Psoas muscle (tissue), 8 donors: Measurements from ENCODE around the gene EIF2S2. TPM values are rescaled to one million over a fixed set of nuclear protein-coding genes. Genes with fewer than 3 reads are reported as not detected.
"Not testable (repeated sequence)": the region's sequence is repeated elsewhere in the genome, so short reads cannot be mapped to it uniquely, and the experiment has no call there.

Experiments used
- ATAC-seq, 4 donors: fragments of 200-7000 bp; cut with Tn5 transposase; one replicate each; pipeline ENCODE4 v1.9.1; 2020; ENCODE audit warnings: moderate library complexity in 3 of 4, mild to moderate bottlenecking in 2 of 4
- DNase-seq, 2 donors: peaks; one replicate each; pipeline ENCODE4 v3.0.0-alpha.2; 2020
- H3K27ac ChIP-seq: fragments of 200-600 bp; one replicate; pipeline ENCODE4 v1.8.0; 2022
- H3K27me3 ChIP-seq, 3 donors: fragments of 200-600 bp in 1 of 3; one replicate each; pipeline versions ENCODE4 v1.6.1 to v1.8.0; 2013 to 2022; ENCODE audit warnings: low read length in 2 of 3, mild to moderate bottlenecking in 2 of 3, moderate library complexity in 1 of 3; ENCODE audit not compliant: insufficient read depth in 3 of 3
- H3K36me3 ChIP-seq, 2 donors: fragments of 200-600 bp in 1 of 2; one replicate each; pipeline versions ENCODE4 v1.6.1 to v1.8.0; 2013 to 2022; ENCODE audit warnings: low read depth in 1 of 2, mild to moderate bottlenecking in 1 of 2, moderate library complexity in 1 of 2; ENCODE audit not compliant: insufficient read depth in 1 of 2
- H3K4me1 ChIP-seq: fragments of 200-600 bp; one replicate; pipeline ENCODE4 v1.8.0; 2022
- H3K4me3 ChIP-seq: fragments of 200-600 bp; one replicate; pipeline ENCODE4 v1.8.0; 2022; ENCODE audit warnings: mild to moderate bottlenecking
- H3K9me3 ChIP-seq: fragments of 200-600 bp; one replicate; pipeline ENCODE4 v1.8.0; 2022
- whole genome bisulfite sequencing, 3 donors: extraction: QIAGEN DNeasy Blood & Tissue Kit; methylation state at CpG; one replicate each; pipeline versions ENCODE4 v1.1.6 to v1.1.7; 2013; 5-methylcytosine and 5-hydroxymethylcytosine counted together
- intact Hi-C, 2 donors: fragments of 100-400 bp; cut with DNase I; formaldehyde crosslinking; loops; one replicate each; pipeline versions ENCODE4 v1.11.0 to v1.14.2; 2022
- polyA plus RNA-seq, 3 donors: library from polyadenylated mRNA; stranded (reverse); fragments of 200-250 nt; gene quantifications; one replicate each; pipeline ENCODE4 v1.2.3, GENCODE V29; 2013
- total RNA-seq, 4 donors: library from RNA; stranded (reverse); fragmentation: NEBNext Ultra II Directional in 2 of 4; extraction: Animal tissue kit (Norgen Biotek cat#: 25700) in 2 of 4; gene quantifications; one replicate each; pipeline versions ENCODE4 v1.2.1 to v1.2.4, GENCODE V29; 2021 to 2023
- TF ChIP-seq, protein P1 (sequence below): fragments of 200-600 bp; IDR thresholded peaks from one replicate; pipeline ENCODE4 v1.8.0; 2022; ENCODE audit warnings: antibody characterized with exemption
- donor health status: healthy with polysubstance abuse.
- donor health status: DM: no; HTN: no; CAD: no; lungs with moderate emphysema.
- donor health status: Bipolar disorder and iron deficiency.
- donor health status: healthy.
- donor health status: DM: yes; HTN: yes; CAD: no.
- donor health status: DM: no; HTN: no; CAD: no.
- donor health status: DM: no; HTN: no; CAD: no.
- donor health status: DM: yes; HTN: yes; CAD: no.

The EIF2S2 gene
- total and polyA plus RNA-seq, 7 donors, result 49.4 to 219 (median 88.9) TPM

DNA sequence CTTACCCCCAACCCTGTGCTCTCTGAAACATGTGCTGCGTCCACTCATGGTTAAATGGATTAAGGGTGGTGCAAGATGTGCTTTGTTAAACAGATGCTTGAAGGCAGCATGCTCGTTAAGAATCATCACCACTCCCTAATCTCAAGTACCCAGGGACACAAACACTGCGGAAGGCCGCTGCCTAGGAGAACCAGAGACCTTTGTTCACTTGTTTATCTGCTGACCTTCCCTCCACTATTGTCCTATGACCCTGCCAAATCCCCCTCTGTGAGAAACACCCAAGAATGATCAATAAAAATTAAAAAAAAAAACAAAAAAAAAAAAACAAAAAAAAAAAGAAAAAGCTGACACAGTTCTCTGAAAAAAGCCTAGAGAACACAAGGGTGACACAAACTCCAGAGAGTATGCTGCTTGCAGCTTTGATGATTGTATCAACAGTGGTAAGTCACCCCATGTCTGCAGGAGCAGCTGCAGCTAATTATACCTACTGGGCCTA is 21.4 kb upstream of the EIF2S2 start:
- H3K36me3 ChIP-seq, H3K4me1 ChIP-seq, ATAC-seq, DNase-seq, H3K9me3 ChIP-seq, intact Hi-C loops, H3K27me3 ChIP-seq, H3K4me3 ChIP-seq, H3K27ac ChIP-seq: not testable (repeated sequence)
- 51 to 54% (median 53%) methylated on average over 4 of the region's 4 CpGs for WGBS, 3 donors

- 76 to 85% (median 84%) methylated on average over 7 to 21 of the region's 21 CpGs for whole genome bisulfite sequencing, 3 donors
- DNase-seq, intact Hi-C loops, H3K4me3 ChIP-seq, H3K4me1 ChIP-seq, H3K27ac ChIP-seq, H3K9me3 ChIP-seq, ATAC-seq, H3K27me3 ChIP-seq, H3K36me3 ChIP-seq: not testable (repeated sequence)
These were observed 20.9 kb upstream of the EIF2S2 start for GRCh38 chr20:34132943-34133342.

DNA sequence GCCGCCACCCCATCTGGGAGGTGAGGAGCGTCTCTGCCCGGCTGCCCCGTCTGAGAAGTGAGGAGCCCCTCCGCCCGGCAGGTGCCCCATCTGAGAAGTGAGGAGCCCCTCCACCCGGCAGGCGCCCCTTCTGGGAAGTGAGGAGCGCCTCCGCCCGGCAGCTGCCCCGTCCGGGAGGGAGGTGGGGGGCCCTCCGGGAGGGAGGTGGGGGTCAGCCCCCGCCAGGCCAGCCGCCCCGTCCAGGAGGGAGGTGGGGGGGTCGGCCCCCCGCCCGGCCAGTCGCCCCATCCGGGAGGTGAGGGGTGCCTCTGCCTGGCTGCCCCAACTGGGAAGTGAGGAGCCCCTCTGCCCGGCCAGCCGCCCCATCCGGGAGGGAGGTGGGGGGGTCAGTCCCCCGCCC is 20.4 kb upstream of the EIF2S2 start:
- H3K27ac ChIP-seq, H3K27me3 ChIP-seq, H3K9me3 ChIP-seq, ATAC-seq, H3K4me1 ChIP-seq, H3K36me3 ChIP-seq, H3K4me3 ChIP-seq, intact Hi-C loops, DNase-seq: not testable (repeated sequence)
- WGBS, 3 donors, result 89 to 96% (median 91%) methylated on average over 13 to 26 of the region's 26 CpGs

- Histone ChIP-seq H3K27me3 (no peaks in the 10 kb centered on the region), H3K9me3 (no peaks in the 10 kb centered on the region), H3K4me3 (no peak overlapping the region), H3K27ac (no peak overlapping the region), H3K4me1 (peaks cover 2% of the 10 kb centered on the region), H3K36me3 (no peaks in the 10 kb centered on the region)
- TF ChIP-seq, protein P1, sequence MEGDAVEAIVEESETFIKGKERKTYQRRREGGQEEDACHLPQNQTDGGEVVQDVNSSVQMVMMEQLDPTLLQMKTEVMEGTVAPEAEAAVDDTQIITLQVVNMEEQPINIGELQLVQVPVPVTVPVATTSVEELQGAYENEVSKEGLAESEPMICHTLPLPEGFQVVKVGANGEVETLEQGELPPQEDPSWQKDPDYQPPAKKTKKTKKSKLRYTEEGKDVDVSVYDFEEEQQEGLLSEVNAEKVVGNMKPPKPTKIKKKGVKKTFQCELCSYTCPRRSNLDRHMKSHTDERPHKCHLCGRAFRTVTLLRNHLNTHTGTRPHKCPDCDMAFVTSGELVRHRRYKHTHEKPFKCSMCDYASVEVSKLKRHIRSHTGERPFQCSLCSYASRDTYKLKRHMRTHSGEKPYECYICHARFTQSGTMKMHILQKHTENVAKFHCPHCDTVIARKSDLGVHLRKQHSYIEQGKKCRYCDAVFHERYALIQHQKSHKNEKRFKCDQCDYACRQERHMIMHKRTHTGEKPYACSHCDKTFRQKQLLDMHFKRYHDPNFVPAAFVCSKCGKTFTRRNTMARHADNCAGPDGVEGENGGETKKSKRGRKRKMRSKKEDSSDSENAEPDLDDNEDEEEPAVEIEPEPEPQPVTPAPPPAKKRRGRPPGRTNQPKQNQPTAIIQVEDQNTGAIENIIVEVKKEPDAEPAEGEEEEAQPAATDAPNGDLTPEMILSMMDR, result no peak
- ATAC-seq (no peak), DNase-seq (no peak)
- intact Hi-C loops, result no loop called here
- WGBS, 3 donors, result 51 to 55% (median 51%) methylated on average over 4 of the region's 4 CpGs
These were observed 19.4 kb upstream of the EIF2S2 start for GRCh38 chr20:34131491-34131890.

DNA sequence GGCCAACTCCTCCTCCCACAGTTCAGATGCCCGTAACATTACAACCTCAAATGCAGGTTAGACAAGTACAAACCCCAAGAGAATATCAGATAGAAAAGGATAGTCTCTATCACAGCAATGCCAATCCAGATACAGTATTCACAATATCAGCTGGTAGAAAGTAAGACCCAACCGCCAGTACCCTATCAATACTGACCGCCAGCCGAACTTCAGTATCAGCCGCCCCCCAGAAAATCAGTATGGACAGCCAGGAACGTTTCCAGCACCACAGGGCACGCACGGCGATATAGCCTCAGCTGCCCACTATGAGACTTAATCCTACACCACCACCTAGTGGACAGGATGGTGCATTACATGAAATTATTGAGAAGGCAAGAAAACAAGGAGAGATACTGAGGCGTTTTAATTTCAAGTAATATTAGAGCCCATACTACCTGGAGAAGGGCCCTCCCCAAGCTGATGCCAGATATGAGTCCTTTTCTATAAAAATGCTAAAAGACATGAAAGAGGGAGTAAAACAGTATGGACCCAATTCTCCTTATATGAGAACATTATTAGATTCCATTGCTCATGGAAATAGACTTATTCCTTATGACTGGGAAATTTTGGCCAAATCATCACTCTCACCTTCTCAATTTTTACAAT is 17.6 kb upstream of the EIF2S2 start:
- intact Hi-C loops, result loop anchor here (5.0 to 10.0 kb wide), 4 partner anchors 55 to 335 kb away; no protein-coding TSS in a partner anchor
- WGBS, 3 donors, result 1 to 5% (median 2%) methylated on average over 10 of the region's 10 CpGs

GRCh38 chr20:34127792-34128191 is 15.7 kb upstream of the EIF2S2 start:
- no peaks in the 10 kb centered on the region for H3K27me3 ChIP-seq
- intact Hi-C loops, result loop anchor here (5.0 to 10.0 kb wide), 4 partner anchors 53 to 333 kb away; no protein-coding TSS in a partner anchor
- H3K9me3 ChIP-seq, result no peaks in the 10 kb centered on the region
- H3K4me1 ChIP-seq, result peaks cover 2% of the 10 kb centered on the region
- WGBS, 3 donors, result 87 to 92% (median 89%) methylated on average over 10 of the region's 10 CpGs
- ATAC-seq (no peak), DNase-seq (no peak)
- no peaks in the 10 kb centered on the region for H3K36me3 ChIP-seq
- no peak overlapping the region for H3K27ac ChIP-seq
- H3K4me3 ChIP-seq, result no peak overlapping the region
- TF ChIP-seq, protein P1, result no peak

More for the DNA sequence above, 17.6 kb upstream of the EIF2S2 start:
- Histone ChIP-seq H3K27me3 (no peaks in the 10 kb centered on the region), H3K4me1 (peaks cover 2% of the 10 kb centered on the region), H3K36me3 (no peaks in the 10 kb centered on the region), H3K9me3 (no peaks in the 10 kb centered on the region), H3K27ac (no peak overlapping the region), H3K4me3 (peak overlapping the region; percentile 31)
- ATAC-seq (peak; percentile 86 to 97 (median 94)), DNase-seq (peak; percentile 37 to 70)
- TF ChIP-seq, protein P1, result peak; percentile 93
